ENCODE measurements around the gene CDADC1.
"Not testable (repeated sequence)": the region's sequence is repeated elsewhere in the genome, so short reads cannot be mapped to it uniquely, and the experiment has no call there.

The CDADC1 gene

GRCh38 chr13:49322702-49323101 is 75.0 kb downstream of the CDADC1 start:
- no peaks in the 10 kb centered on the region for H3K9me3 Mint-ChIP-seq
- no peaks in the 10 kb centered on the region for H3K27me3 Mint-ChIP-seq
- H3K36me3 Mint-ChIP-seq, result peaks cover 2 to 4% of the 10 kb centered on the region in 2 donors
- DNase-seq, result no peak
- peaks cover 11 to 22% of the 10 kb centered on the region in 2 donors for H3K4me1 Mint-ChIP-seq
- no peak overlapping the region for H3K4me3 Mint-ChIP-seq
- ATAC-seq (replicated peaks), result no peak
- no peak overlapping the region for H3K27ac Mint-ChIP-seq

- Mint-ChIP-seq H3K36me3 (peaks cover 0 to 2% of the 10 kb centered on the region in 2 donors), H3K4me1 (peaks cover 11 to 22% of the 10 kb centered on the region in 2 donors), H3K27ac (no peak overlapping the region), H3K27me3 (no peaks in the 10 kb centered on the region), H3K4me3 (no peak overlapping the region), H3K9me3 (no peaks in the 10 kb centered on the region)
- no peak for ATAC-seq (replicated peaks)
- DNase-seq, result no peak
These were observed 75.6 kb downstream of the CDADC1 start for GRCh38 chr13:49323344-49323743.

GRCh38 chr13:49326222-49326917 is 78.6 kb downstream of the CDADC1 start:
- Mint-ChIP-seq H3K36me3 (peaks cover 3 to 5% of the 10 kb centered on the region in 2 donors), H3K4me3 (no peak overlapping the region), H3K27me3 (no peaks in the 10 kb centered on the region), H3K27ac (no peak overlapping the region), H3K4me1 (peaks cover 0 to 6% of the 10 kb centered on the region in 2 donors), H3K9me3 (no peaks in the 10 kb centered on the region)
- DNase-seq (no peak), ATAC-seq (replicated peaks) (no peak)

- not testable (repeated sequence) for H3K27me3 Mint-ChIP-seq; ATAC-seq (replicated peaks)
These were observed 79.4 kb downstream of the CDADC1 start for GRCh38 chr13:49327145-49327544.

GRCh38 chr13:49329831-49330545 is 82.3 kb downstream of the CDADC1 start:
- Mint-ChIP-seq H3K27ac (no peak overlapping the region), H3K4me1 (peaks cover 0 to 4% of the 10 kb centered on the region in 2 donors), H3K4me3 (no peak overlapping the region), H3K36me3 (peaks cover 3 to 5% of the 10 kb centered on the region in 2 donors), H3K27me3 (no peaks in the 10 kb centered on the region), H3K9me3 (no peaks in the 10 kb centered on the region)
- ATAC-seq (replicated peaks), result no peak
- no peak for DNase-seq

More at GRCh38 chr13:49327145-49327544, 79.4 kb downstream of the CDADC1 start:
- H3K27ac Mint-ChIP-seq, H3K4me1 Mint-ChIP-seq, DNase-seq, H3K4me3 Mint-ChIP-seq, H3K9me3 Mint-ChIP-seq, H3K36me3 Mint-ChIP-seq: not testable (repeated sequence)

- Mint-ChIP-seq H3K4me3 (no peak overlapping the region), H3K36me3 (peaks cover 2 to 5% of the 10 kb centered on the region in 2 donors), H3K27me3 (no peaks in the 10 kb centered on the region), H3K9me3 (no peaks in the 10 kb centered on the region), H3K4me1 (no peaks in the 10 kb centered on the region), H3K27ac (no peak overlapping the region)
- no peak for DNase-seq
- ATAC-seq (replicated peaks), result no peak
These were observed 82.8 kb downstream of the CDADC1 start for GRCh38 chr13:49330546-49330864.

GRCh38 chr13:49336655-49337054 is 88.9 kb downstream of the CDADC1 start:
- Mint-ChIP-seq H3K9me3 (no peaks in the 10 kb centered on the region), H3K4me3 (no peak overlapping the region), H3K27ac (no peak overlapping the region), H3K36me3 (peaks cover 2 to 4% of the 10 kb centered on the region in 2 donors), H3K4me1 (no peaks in the 10 kb centered on the region), H3K27me3 (no peaks in the 10 kb centered on the region)
- no peak for ATAC-seq (replicated peaks)
- DNase-seq, result no peak

GRCh38 chr13:49340161-49340560 is 92.4 kb downstream of the CDADC1 start:
- Mint-ChIP-seq H3K27me3 (no peaks in the 10 kb centered on the region), H3K36me3 (peaks cover 2 to 9% of the 10 kb centered on the region in 2 donors), H3K27ac (no peak overlapping the region), H3K9me3 (no peaks in the 10 kb centered on the region), H3K4me1 (no peaks in the 10 kb centered on the region), H3K4me3 (no peak overlapping the region)
- no peak for ATAC-seq (replicated peaks)
- DNase-seq, result no peak

GRCh38 chr13:49341517-49341916 is 93.8 kb downstream of the CDADC1 start:
- Mint-ChIP-seq H3K4me3 (no peak overlapping the region), H3K36me3 (peaks cover 2 to 9% of the 10 kb centered on the region in 2 donors), H3K9me3 (no peaks in the 10 kb centered on the region), H3K27ac (no peak overlapping the region), H3K27me3 (no peaks in the 10 kb centered on the region), H3K4me1 (no peaks in the 10 kb centered on the region)
- DNase-seq (no peak), ATAC-seq (replicated peaks) (no peak)

GRCh38 chr13:49341941-49342340 is 94.2 kb downstream of the CDADC1 start:
- Mint-ChIP-seq H3K36me3 (peaks cover 2 to 9% of the 10 kb centered on the region in 2 donors), H3K4me1 (no peaks in the 10 kb centered on the region), H3K27me3 (no peaks in the 10 kb centered on the region), H3K9me3 (no peaks in the 10 kb centered on the region), H3K27ac (no peak overlapping the region), H3K4me3 (no peak overlapping the region)
- DNase-seq (no peak), ATAC-seq (replicated peaks) (no peak)

GRCh38 chr13:49342454-49342853 is 94.7 kb downstream of the CDADC1 start:
- ATAC-seq (replicated peaks) (no peak), DNase-seq (no peak)
- Mint-ChIP-seq H3K36me3 (peaks cover 2 to 9% of the 10 kb centered on the region in 2 donors), H3K27me3 (no peaks in the 10 kb centered on the region), H3K4me1 (no peaks in the 10 kb centered on the region), H3K27ac (no peak overlapping the region), H3K9me3 (no peaks in the 10 kb centered on the region), H3K4me3 (no peak overlapping the region)
